Right lobe of liver (tissue), 6 donors: ENCODE data around the gene WNK2. TPM values are rescaled to one million over a fixed set of nuclear protein-coding genes. Genes with fewer than 3 reads are reported as not detected.
A peak's percentile ranks its signal among the peaks of the same experiment; 100 is the strongest.
"Not testable (repeated sequence)": the region's sequence is repeated elsewhere in the genome, so short reads cannot be mapped to it uniquely, and the experiment has no call there.

ENCODE experiments used
- ATAC-seq, 4 donors: fragments of 200-7000 bp; cut with Tn5 transposase; one replicate each; pipeline ENCODE4 v1.9.1; 2020; ENCODE audit warnings: mild to moderate bottlenecking in 4 of 4, moderate library complexity in 4 of 4
- DNase-seq, 3 donors: peaks; one replicate each; pipeline ENCODE4 v3.0.0-alpha.2; 2020
- H3K27ac ChIP-seq, 3 donors: fragments of 200-600 bp; one replicate each; pipeline ENCODE4 v1.8.0; 2022
- H3K27me3 ChIP-seq, 2 donors: fragments of 200-600 bp; one replicate each; pipeline ENCODE4 v1.8.0; 2022
- H3K36me3 ChIP-seq, 4 donors: fragments of 200-600 bp; sonication (generic) in 1 of 4; one replicate each; pipeline versions ENCODE4 v1.5.1 to v1.8.0; 2017 to 2022; ENCODE audit warnings: control low read depth in 1 of 4
- H3K4me1 ChIP-seq, 4 donors: fragments of 200-600 bp; sonication (generic) in 1 of 4; one replicate each; pipeline versions ENCODE4 v1.5.1 to v1.8.0; 2017 to 2022; ENCODE audit warnings: control low read depth in 1 of 4
- H3K4me3 ChIP-seq, 3 donors: fragments of 200-600 bp; one replicate each; pipeline ENCODE4 v1.8.0; 2022
- H3K9me3 ChIP-seq, 4 donors: fragments of 200-600 bp; sonication (generic) in 1 of 4; one replicate each; pipeline versions ENCODE4 v1.5.1 to v1.8.0; 2017 to 2022; ENCODE audit warnings: control low read depth in 1 of 4
- POLR2A ChIP-seq: fragments of 450-650 bp; IDR thresholded peaks from one replicate; pipeline ENCODE4 v1.6.1; 2017; ENCODE audit warnings: antibody characterized with exemption, mild to moderate bottlenecking
- WGBS: methylation state at CpG from one replicate; pipeline ENCODE4 v1.1.6; 2018; ENCODE audit warnings: low coverage, low lambda C conversion rate; ENCODE audit not compliant: insufficient coverage; ENCODE audit errors: missing lambda C conversion rate; 5-methylcytosine and 5-hydroxymethylcytosine counted together
- intact Hi-C, 2 donors: fragments of 100-400 bp; cut with DNase I; formaldehyde crosslinking; loops; one replicate each; pipeline versions ENCODE4 v1.11.2 to v1.14.1; 2022
- total RNA-seq, 6 experiments: library from RNA; depleted of rRNA in 2 of 6; stranded (reverse); fragments of >200 nt in 2 of 6; fragmentation: NEBNext Ultra II Directional in 3 of 6; extraction: Animal tissue kit (Norgen Biotek cat#: 25700) in 3 of 6; gene quantifications; one replicate each; pipeline versions ENCODE4 v1.1.0 to v1.2.4, GENCODE V29; 2016 to 2023
- TF ChIP-seq, protein P1 (sequence below), 4 donors: fragments of 200-600 bp in 3 of 4; fragments of 450-650 bp in 1 of 4; IDR thresholded peaks; one replicate each; pipeline versions ENCODE4 v1.5.1 to v1.8.0; 2016 to 2022; ENCODE audit warnings: antibody characterized with exemption in 4 of 4, mild to moderate bottlenecking in 2 of 4
- donor health status: DM: no; HTN: yes; CAD: no.
- donor health status: DM: no; HTN: no; CAD: no.
- donor health status: DM: no; HTN: no; CAD: no.
- donor health status: DM: no; HTN: yes; CAD: no.
- donor health status: DM: no; HTN: yes; CAD: no.

WNK2 gene
- total RNA-seq, 6 experiments from 2014 or later, result 0.43 to 3.6 (median 1.3) TPM

DNA sequence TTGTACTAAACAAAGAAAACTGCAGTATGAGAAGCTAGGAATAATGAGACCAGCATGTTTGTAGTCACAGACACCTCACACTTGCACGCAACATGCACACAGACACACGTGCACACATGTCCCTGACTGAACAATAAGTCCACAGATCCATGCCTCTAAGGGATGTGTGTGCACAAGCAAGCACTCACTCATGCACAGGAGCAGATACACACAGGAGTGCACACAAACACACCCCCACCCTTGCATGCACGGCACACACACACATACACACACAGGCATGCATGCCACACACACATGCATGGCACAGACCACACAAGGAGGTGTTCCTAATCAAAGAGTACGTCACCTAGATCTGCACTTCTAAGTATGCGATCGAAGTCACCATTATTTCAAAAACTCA is 156.2 kb downstream of the WNK2 start:
- Histone ChIP-seq H3K36me3 (no peaks in the 10 kb centered on the region), H3K9me3 (no peaks in the 10 kb centered on the region), H3K4me1 (no peaks in the 10 kb centered on the region), H3K4me3 (no peak overlapping the region), H3K27me3 (no peaks in the 10 kb centered on the region), H3K27ac (no peak overlapping the region)
- intact Hi-C loops, result no loop called here
- no peak for ATAC-seq
- WGBS, result 91% methylated on average over 5 of the region's 6 CpGs
- TF ChIP-seq, protein P1, sequence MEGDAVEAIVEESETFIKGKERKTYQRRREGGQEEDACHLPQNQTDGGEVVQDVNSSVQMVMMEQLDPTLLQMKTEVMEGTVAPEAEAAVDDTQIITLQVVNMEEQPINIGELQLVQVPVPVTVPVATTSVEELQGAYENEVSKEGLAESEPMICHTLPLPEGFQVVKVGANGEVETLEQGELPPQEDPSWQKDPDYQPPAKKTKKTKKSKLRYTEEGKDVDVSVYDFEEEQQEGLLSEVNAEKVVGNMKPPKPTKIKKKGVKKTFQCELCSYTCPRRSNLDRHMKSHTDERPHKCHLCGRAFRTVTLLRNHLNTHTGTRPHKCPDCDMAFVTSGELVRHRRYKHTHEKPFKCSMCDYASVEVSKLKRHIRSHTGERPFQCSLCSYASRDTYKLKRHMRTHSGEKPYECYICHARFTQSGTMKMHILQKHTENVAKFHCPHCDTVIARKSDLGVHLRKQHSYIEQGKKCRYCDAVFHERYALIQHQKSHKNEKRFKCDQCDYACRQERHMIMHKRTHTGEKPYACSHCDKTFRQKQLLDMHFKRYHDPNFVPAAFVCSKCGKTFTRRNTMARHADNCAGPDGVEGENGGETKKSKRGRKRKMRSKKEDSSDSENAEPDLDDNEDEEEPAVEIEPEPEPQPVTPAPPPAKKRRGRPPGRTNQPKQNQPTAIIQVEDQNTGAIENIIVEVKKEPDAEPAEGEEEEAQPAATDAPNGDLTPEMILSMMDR (IDR thresholded peaks at IDR 0.05), result no peak
- no peak for TF ChIP-seq POLR2A
- no peak for DNase-seq

DNA sequence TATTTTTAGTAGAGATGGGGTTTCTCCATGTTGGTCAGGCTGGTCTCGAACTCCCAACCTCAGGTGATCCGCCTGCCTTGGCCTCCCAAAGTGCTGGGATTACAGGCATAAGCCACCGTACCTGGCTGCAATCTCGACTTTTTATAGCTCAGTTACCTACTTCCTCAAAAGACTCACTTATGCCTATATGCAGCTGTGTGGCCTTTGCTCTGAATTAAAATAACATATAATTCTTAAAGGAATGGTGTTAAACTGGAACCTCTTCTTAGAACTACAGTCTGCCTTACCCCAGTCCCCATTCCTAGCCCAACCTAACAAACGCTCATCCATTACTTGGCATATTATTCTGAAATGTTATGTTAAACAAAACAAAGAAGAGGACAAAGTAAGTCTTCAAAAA is 157.9 kb downstream of the WNK2 start:
- H3K36me3 ChIP-seq, H3K4me3 ChIP-seq, H3K27ac ChIP-seq, ATAC-seq, intact Hi-C loops, H3K4me1 ChIP-seq, H3K9me3 ChIP-seq, DNase-seq: not testable (repeated sequence)
- H3K27me3 ChIP-seq, result peaks cover 0 to 12% of the 10 kb centered on the region in 2 donors
- WGBS, result 63% methylated on average over 5 of the region's 5 CpGs

DNA sequence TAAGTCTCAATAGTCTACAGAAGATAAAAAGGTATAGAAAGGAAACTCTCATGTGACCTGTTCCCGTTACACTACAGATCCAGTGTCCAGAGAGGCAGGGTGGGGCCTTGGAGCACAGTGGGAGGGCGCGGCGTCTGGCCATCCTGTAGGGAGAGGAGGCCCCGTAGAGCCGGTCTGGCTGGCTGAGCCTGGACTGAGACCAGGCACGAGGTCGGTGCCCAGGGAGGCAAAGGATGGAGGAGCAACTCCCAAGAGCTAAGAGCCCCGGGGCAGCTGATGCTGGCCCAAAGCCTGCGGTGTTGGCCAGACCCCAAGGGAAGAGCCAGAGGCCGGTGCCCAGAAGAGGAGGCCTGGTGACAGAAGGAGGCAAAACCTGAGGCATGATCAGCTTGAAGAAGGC is 158.5 kb downstream of the WNK2 start:
- 93% methylated on average over 6 of the region's 11 CpGs for WGBS
- DNase-seq, H3K27ac ChIP-seq, H3K36me3 ChIP-seq, H3K9me3 ChIP-seq, ATAC-seq, intact Hi-C loops, H3K4me3 ChIP-seq, H3K4me1 ChIP-seq: not testable (repeated sequence)
- H3K27me3 ChIP-seq, result peaks cover 0 to 12% of the 10 kb centered on the region in 2 donors

DNA sequence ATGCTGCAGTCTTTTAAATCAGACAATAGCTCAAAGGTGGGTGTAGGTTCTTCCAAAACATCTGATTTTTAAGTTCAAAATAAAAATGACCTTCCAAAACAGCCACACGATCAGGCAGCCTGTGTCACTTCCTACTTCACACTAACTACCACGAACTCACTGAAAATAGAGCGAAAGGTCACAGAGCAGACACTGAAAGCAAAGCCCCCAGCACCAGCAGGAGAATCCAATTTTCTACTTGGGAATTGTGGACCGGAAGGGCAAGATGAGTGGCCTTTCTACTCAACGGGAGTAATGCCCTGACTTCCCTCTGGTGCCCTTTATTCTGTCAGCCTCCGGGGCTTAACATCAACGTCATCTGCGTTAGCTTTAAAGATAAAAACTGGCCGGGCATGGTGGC is 159.7 kb downstream of the WNK2 start:
- H3K4me1 ChIP-seq, result peaks cover 0 to 6% (median 0%) of the 10 kb centered on the region in 4 donors
- no peaks in the 10 kb centered on the region for H3K9me3 ChIP-seq
- no peak overlapping the region for H3K27ac ChIP-seq
- DNase-seq (no peak), ATAC-seq (no peak)
- no peak overlapping the region for H3K4me3 ChIP-seq
- 59% methylated on average over 5 of the region's 9 CpGs for WGBS
- H3K27me3 ChIP-seq, result peaks cover 0 to 12% of the 10 kb centered on the region in 2 donors
- intact Hi-C loops, result no loop called here
- H3K36me3 ChIP-seq, result no peaks in the 10 kb centered on the region
- TF ChIP-seq, protein P1 (IDR thresholded peaks at IDR 0.05), result no peak
- no peak for TF ChIP-seq POLR2A

DNA sequence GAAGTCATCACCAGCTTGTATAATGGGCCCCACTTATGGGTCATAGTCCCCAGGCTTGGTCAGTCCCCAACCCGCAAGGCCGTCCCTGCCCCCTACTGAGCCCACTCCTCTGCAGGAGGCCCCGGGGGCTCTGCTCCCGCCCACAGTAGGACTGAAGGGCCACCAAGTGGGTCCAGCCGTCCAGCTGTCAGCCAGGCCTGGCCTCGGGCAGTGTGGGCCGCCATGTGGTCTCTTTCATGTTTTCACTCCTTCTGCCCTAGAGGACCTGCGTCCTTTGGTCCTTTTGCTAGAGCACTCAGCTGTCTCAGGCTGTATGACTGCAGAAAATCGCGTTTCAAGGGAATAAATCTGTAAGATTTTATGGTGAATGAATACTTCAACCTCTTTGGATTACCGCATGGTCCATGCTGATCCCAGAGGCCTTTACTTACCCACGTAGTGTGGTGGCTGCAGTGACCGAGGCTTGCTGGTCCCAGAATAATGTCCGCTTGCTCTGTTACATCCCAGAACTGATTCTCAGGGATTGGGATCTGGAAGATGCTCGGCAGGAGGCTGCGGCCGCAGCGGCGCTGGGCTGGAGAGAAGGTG is 161.8 kb downstream of the WNK2 start:
- no peak overlapping the region for H3K27ac ChIP-seq
- no peaks in the 10 kb centered on the region for H3K9me3 ChIP-seq
- H3K4me1 ChIP-seq, result peaks cover 0 to 6% (median 0%) of the 10 kb centered on the region in 4 donors
- peak overlapping the region; percentile 15 to 37 (median 18) for H3K4me3 ChIP-seq
- TF ChIP-seq POLR2A, result no peak
- TF ChIP-seq, protein P1 (IDR thresholded peaks at IDR 0.05), result no peak
- DNase-seq (no peak), ATAC-seq (peak in 1 of 4 donors; percentile 41)
- WGBS, result 37% methylated on average over 5 of the region's 19 CpGs
- no peaks in the 10 kb centered on the region for H3K36me3 ChIP-seq
- H3K27me3 ChIP-seq, result peaks cover 0 to 12% of the 10 kb centered on the region in 2 donors
- intact Hi-C loops, result no loop called here
